Motor neuron (in vitro differentiated cells): ENCODE data around the gene MRRF. TPM values are rescaled to one million over a fixed set of nuclear protein-coding genes. Genes with fewer than 3 reads are reported as not detected.
A peak's percentile ranks its signal among the peaks of the same experiment; 100 is the strongest.

Source experiments
- ATAC-seq, 8 experiments: fragments of 200-7000 bp; cut with Tn5 transposase; replicated peaks in 6 of 8; 2 replicates each; pipeline ENCODE4 v1.8.0; 2021; ENCODE audit warnings: mild to moderate bottlenecking in 8 of 8, moderate library complexity in 8 of 8
- H3K27ac ChIP-seq, 2 donors: fragments of 250-450 bp; sonication (Bioruptor Pico); 2 replicates each; pipeline ENCODE4 v1.9.0; 2021; ENCODE audit warnings: antibody characterized with exemption in 2 of 2, mild to moderate bottlenecking in 2 of 2, moderate library complexity in 1 of 2
- H3K4me1 ChIP-seq, 2 donors: fragments of 250-450 bp; sonication (Bioruptor Pico); replicated peaks in 1 of 2; 2 replicates each; pipeline ENCODE4 v1.6.1; 2021; ENCODE audit warnings: antibody characterized with exemption in 2 of 2, mild to moderate bottlenecking in 2 of 2, moderate library complexity in 1 of 2
- H3K4me3 ChIP-seq, 5 donors: fragments of 250-450 bp; sonication (Bioruptor Pico); 2 replicates each; pipeline ENCODE4 v1.9.0; 2021; ENCODE audit warnings: antibody characterized with exemption in 5 of 5, mild to moderate bottlenecking in 5 of 5, moderate library complexity in 4 of 5
- WGBS, 10 experiments: fragments of 450-650 bp; shearing (Covaris generic); methylation state at CpG; one replicate each; pipeline ENCODE4 v1.0.0; 2022; 5-methylcytosine and 5-hydroxymethylcytosine counted together
- in situ Hi-C, 9 experiments: fragments of 400-800 bp; cut with MboI; loops; one replicate each; pipeline ENCODE4 v1.15.0; 2021; ENCODE audit warnings: low sequenced_read_pairs in 9 of 9, low pct_unique_long_range_greater_than_20kb in 2 of 9; ENCODE audit not compliant: unreplicated experiment in 9 of 9
- total RNA-seq, 8 experiments: library from RNA; unstranded; fragments of 300-600 nt; gene quantifications; 2 replicates each; pipeline versions ENCODE4 v1.2.3 to v1.2.4, GENCODE V29; 2022

The MRRF gene
- total RNA-seq, 8 experiments from 2014 or later, result 23.1 to 81.6 (median 31.1) TPM

GRCh38 chr9:122265149-122265915 is 650 bp downstream of the MRRF start:
- in situ Hi-C loops, result no loop called here
- Histone ChIP-seq H3K27ac (peak overlapping the region; percentile 91 to 97), H3K4me1 (peaks cover 11 to 13% of the 10 kb centered on the region in 2 donors), H3K4me3 (peak overlapping the region; percentile 53 to 97 (median 74))
- WGBS, 10 experiments, result 0 to 51% (median 19%) methylated on average over 2 to 10 of the region's 17 CpGs
- peak; percentile 1 to 36 (median 14) for ATAC-seq

DNA sequence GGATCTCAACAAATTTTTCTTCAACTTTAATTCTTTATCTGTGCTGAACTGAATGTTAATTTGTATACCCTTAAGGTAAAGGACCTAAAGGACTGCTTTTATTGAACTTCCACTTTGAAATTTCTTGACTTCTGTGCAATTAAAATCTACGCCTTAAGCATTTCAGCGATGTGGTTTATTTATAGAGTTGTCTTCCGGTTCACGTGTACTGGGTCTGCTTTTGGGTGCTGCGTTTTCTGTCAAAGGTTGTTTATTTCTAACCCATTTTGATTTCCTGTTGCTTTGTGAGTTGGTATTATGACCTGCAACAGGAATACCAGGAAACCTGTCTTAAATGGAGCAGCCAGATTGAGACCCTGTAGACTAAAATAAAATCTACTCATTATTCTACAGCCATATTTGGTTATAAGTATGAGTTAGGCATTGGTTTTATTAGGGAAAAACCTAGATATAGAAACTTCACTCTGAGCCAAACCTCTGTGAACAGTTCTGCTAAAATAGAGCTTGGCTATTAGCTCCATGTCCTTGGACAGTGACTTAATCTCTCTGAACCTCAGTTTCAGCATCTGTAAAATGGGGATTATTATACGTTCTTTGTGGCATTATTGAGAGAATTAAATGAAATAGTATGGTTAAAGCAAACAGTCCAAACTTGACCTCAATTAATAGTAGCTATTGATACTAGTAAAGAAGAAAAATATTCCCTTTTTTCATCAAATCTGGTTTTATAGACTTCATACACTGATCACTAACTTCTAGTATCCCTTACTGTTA is 3.5 kb downstream of the MRRF start:
- no peak overlapping the region for H3K4me3 ChIP-seq
- peaks cover 12 to 14% of the 10 kb centered on the region in 2 donors for H3K4me1 ChIP-seq
- in situ Hi-C loops, result no loop called here
- 85 to 100% (median 99%) methylated on average over 2 to 6 of the region's 6 CpGs for WGBS, 10 experiments
- no peak for ATAC-seq
- H3K27ac ChIP-seq, result no peak overlapping the region

GRCh38 chr9:122274055-122274454 is 9.4 kb downstream of the MRRF start:
- Histone ChIP-seq H3K4me1 (peaks cover 0 to 4% of the 10 kb centered on the region in 2 donors), H3K4me3 (no peak overlapping the region), H3K27ac (no peak overlapping the region)
- 77 to 86% (median 80%) methylated on average over 1 to 2 of the region's 2 CpGs; no CpG with 5 or more reads in 7 of the 10 experiments for WGBS, 10 experiments
- ATAC-seq, result no peak
- in situ Hi-C loops, result no loop called here

DNA sequence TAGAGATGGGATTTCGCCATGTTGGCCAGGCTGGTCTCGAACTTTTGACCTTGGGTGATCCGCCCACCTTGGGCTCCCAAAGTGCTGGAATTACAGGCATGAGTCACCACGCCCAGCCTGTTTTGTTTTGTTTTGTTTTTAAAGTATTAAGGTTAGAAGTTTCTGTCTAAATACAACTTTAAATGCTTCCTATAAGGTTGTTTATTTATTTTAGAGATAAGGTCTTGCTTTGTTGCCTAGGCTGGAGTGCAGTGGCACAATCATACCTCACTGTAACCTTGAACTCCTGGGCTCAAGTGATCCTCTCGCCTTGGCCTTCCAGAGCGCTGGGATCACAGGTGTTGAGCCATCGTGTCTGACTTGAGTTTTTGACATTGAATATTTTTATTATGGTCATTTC is 11.4 kb downstream of the MRRF start:
- H3K27ac ChIP-seq, result no peak overlapping the region
- 92 to 100% (median 97%) methylated on average over 1 to 7 of the region's 7 CpGs; no CpG with 5 or more reads in 2 of the 10 experiments for WGBS, 10 experiments
- no peak overlapping the region for H3K4me3 ChIP-seq
- in situ Hi-C loops, result no loop called here
- no peak for ATAC-seq
- no peaks in the 10 kb centered on the region for H3K4me1 ChIP-seq

- ATAC-seq, result no peak
- H3K4me3 ChIP-seq, result no peak overlapping the region
- 92 to 100% (median 96%) methylated on average over 3 to 10 of the region's 10 CpGs for WGBS, 10 experiments
- in situ Hi-C loops, result no loop called here
- no peak overlapping the region for H3K27ac ChIP-seq
- no peaks in the 10 kb centered on the region for H3K4me1 ChIP-seq
These were observed 12.7 kb downstream of the MRRF start for GRCh38 chr9:122277285-122277897.

GRCh38 chr9:122281368-122281767 is 16.7 kb downstream of the MRRF start:
- ATAC-seq, result no peak
- WGBS, 10 experiments, result 90 to 100% (median 94%) methylated on average over 1 to 5 of the region's 5 CpGs; no CpG with 5 or more reads in 2 of the 10 experiments
- in situ Hi-C loops, result no loop called here
- Histone ChIP-seq H3K4me3 (no peak overlapping the region), H3K27ac (no peak overlapping the region), H3K4me1 (no peaks in the 10 kb centered on the region)

DNA sequence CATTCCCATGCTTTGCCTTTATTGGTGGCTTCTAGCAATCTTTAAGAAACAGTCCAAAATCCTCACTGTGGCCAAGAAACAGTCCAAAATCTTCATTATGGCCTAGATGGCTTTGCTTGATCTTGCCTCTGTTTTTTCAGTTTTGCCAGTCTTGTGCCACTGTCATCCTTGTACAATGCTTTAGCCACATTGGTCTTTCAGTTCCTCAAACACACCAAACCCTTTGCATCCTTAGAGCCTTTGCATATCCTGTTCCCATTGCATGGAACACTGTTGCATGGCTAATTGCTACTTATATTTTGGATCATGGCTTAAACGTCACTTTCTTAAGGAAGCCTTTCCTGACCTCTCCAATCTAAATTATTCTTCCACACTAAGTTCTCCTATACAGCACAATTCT is 22.1 kb downstream of the MRRF start:
- Histone ChIP-seq H3K27ac (no peak overlapping the region), H3K4me1 (no peaks in the 10 kb centered on the region), H3K4me3 (no peak overlapping the region)
- no peak for ATAC-seq
- in situ Hi-C loops, result no loop called here
- WGBS, 10 experiments, result 100% methylated on average over 1 of the region's 1 CpG; no CpG with 5 or more reads in 2 of the 10 experiments

DNA sequence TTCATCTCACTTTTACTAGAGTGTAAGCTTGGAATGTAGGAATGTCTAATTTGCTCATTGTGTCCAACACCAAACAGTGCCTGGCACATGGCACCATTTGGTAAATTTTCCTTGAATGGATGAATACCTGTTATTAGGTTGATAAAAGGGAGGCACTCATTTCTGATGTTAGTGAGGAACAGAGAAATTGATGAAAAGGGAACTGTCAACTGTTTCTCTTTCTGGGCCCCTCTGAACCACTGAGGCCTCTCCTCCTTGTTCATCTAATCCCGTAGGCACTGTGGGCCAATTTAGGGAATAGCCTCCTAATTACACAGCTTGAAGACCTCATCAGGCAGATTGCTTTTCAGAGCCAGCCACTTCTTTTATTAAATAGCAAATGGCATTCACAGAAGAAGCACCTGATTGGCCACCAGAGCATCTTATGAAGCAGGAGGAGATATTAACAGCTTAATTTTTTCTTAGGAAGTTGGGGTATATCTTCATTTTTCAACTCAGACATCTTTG is 22.6 kb downstream of the MRRF start:
- H3K4me3 ChIP-seq, result no peak overlapping the region
- no peak overlapping the region for H3K27ac ChIP-seq
- ATAC-seq, result no peak
- WGBS, 10 experiments, result 67 to 100% (median 83%) methylated on average over 1 of the region's 1 CpG; no CpG with 5 or more reads in 6 of the 10 experiments
- in situ Hi-C loops, result no loop called here
- no peaks in the 10 kb centered on the region for H3K4me1 ChIP-seq

DNA sequence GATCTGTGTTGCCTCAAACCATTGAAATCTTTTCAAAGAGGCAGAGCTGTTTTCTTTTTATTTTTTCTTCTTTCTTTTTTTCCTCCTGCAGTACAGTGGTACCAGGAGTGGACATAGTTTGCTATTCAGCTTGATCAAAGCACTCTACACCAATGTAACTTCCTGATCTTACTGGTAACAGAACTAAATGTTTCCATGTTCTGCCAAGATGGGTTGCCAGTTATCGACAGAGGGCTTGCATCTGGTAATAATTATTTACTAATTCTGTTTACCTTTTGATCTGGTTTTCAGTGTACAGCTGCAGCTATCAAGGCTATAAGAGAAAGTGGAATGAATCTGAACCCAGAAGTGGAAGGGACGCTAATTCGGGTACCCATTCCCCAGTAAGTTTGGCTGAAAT is 26.8 kb downstream of the MRRF start:
- Histone ChIP-seq H3K4me1 (no peaks in the 10 kb centered on the region), H3K27ac (no peak overlapping the region), H3K4me3 (no peak overlapping the region)
- no peak for ATAC-seq
- 10 to 100% (median 86%) methylated on average over 1 to 3 of the region's 3 CpGs; no CpG with 5 or more reads in 1 of the 10 experiments for WGBS, 10 experiments
- in situ Hi-C loops, result no loop called here

DNA sequence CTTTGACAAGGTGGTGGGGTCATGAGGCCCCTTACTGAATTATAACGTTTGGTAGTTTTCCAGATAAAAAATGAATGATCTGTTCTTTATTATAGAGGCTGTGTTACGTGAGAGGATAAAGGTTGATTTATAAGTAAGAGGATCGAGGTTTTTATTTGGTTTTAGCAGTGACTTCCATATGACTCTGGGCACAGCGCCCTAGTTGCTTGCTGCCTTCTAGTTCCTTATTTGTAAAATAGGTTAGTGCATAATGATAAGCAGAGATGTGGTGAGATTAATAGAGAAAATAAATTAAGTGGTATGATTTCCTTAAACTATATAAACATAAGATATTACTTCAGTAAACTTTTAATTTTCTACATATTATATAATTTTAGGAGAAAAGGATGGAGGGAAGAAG is 29.8 kb downstream of the MRRF start:
- in situ Hi-C loops, result no loop called here
- Histone ChIP-seq H3K4me3 (no peak overlapping the region), H3K27ac (no peak overlapping the region), H3K4me1 (no peaks in the 10 kb centered on the region)
- 20 to 100% (median 95%) methylated on average over 1 to 4 of the region's 4 CpGs; no CpG with 5 or more reads in 1 of the 10 experiments for WGBS, 10 experiments
- ATAC-seq, result no peak

DNA sequence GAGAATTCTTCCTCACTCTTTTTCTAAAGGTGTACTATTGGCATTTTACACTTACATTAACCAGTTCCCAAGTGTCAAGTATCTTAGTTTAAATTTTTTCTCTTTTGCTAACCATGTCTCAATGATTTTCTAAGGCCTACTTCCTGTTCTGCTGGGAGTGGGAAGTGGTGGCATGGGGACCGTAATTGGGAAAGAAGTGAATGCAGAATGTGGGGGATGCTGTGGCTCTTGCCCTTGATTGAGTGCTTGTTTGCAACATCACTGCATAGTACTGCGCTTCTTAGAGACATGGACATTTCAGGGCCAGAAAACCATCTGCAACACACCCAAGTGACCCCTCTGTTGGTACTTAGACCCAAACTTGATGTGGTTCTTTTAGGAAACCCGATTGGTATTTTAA is 32.8 kb downstream of the MRRF start:
- 77 to 100% (median 100%) methylated on average over 1 to 3 of the region's 3 CpGs; no CpG with 5 or more reads in 3 of the 10 experiments for WGBS, 10 experiments
- ATAC-seq, result no peak

GRCh38 chr9:122302237-122303093 is 37.8 kb downstream of the MRRF start:
- ATAC-seq, result peak in 3 of 8 experiments; percentile 64 to 83 (median 80)
- Histone ChIP-seq H3K4me1 (no peaks in the 10 kb centered on the region), H3K27ac (no peak overlapping the region), H3K4me3 (no peak overlapping the region)
- in situ Hi-C loops, result no loop called here
- 2 to 100% (median 59%) methylated on average over 2 to 5 of the region's 5 CpGs for WGBS, 10 experiments

More for the DNA sequence above, 32.8 kb downstream of the MRRF start:
- H3K4me1 ChIP-seq, result no peaks in the 10 kb centered on the region
- no peak overlapping the region for H3K4me3 ChIP-seq
- in situ Hi-C loops, result no loop called here
- no peak overlapping the region for H3K27ac ChIP-seq
